UCSD-AML1 (cell line): ENCODE measurements around the gene LEP.
"Not testable (repeated sequence)": the region's sequence is repeated elsewhere in the genome, so short reads cannot be mapped to it uniquely, and the experiment has no call there.

Source experiments
- DNase-seq: peaks from one replicate; lab custom pipeline; 2025; ENCODE audit not compliant: unreplicated experiment; lab: John Stamatoyannopoulos, UW

LEP gene

GRCh38 chr7:128271471-128271941 is 30.4 kb downstream of the LEP start:
- DNase-seq, result no peak

- DNase-seq, result no peak
These were observed 30.9 kb downstream of the LEP start for GRCh38 chr7:128271942-128272481.

- DNase-seq, result no peak
These were observed 33.3 kb downstream of the LEP start for GRCh38 chr7:128274246-128274883.

GRCh38 chr7:128274884-128275603 is 34.0 kb downstream of the LEP start:
- no peak for DNase-seq

- no peak for DNase-seq
These were observed 34.6 kb downstream of the LEP start for GRCh38 chr7:128275681-128276080.

GRCh38 chr7:128278366-128278765 is 37.3 kb downstream of the LEP start:
- DNase-seq, result no peak

- DNase-seq, result no peak
These were observed 38.1 kb downstream of the LEP start for GRCh38 chr7:128279124-128279713.

- DNase-seq, result not testable (repeated sequence)
These were observed 39.4 kb downstream of the LEP start for GRCh38 chr7:128280451-128280850.

- no peak for DNase-seq
These were observed 40.7 kb downstream of the LEP start for GRCh38 chr7:128281605-128282380.

- no peak for DNase-seq
These were observed 43.0 kb downstream of the LEP start for GRCh38 chr7:128284102-128284501.

- no peak for DNase-seq
These were observed 46.5 kb downstream of the LEP start for GRCh38 chr7:128287556-128287955.

GRCh38 chr7:128298004-128298403 is 56.9 kb downstream of the LEP start:
- not testable (repeated sequence) for DNase-seq

GRCh38 chr7:128299109-128299607 is 58.1 kb downstream of the LEP start:
- no peak for DNase-seq

GRCh38 chr7:128302139-128302538 is 61.1 kb downstream of the LEP start:
- no peak for DNase-seq

GRCh38 chr7:128303133-128303532 is 62.1 kb downstream of the LEP start:
- DNase-seq, result no peak

GRCh38 chr7:128303643-128304042 is 62.6 kb downstream of the LEP start:
- no peak for DNase-seq

GRCh38 chr7:128304212-128304611 is 63.1 kb downstream of the LEP start:
- DNase-seq, result no peak

GRCh38 chr7:128307061-128307460 is 66.0 kb downstream of the LEP start:
- no peak for DNase-seq
